ENCODE data around the gene TTC31.
A peak's percentile ranks its signal among the peaks of the same experiment; 100 is the strongest.

TTC31 gene

DNA sequence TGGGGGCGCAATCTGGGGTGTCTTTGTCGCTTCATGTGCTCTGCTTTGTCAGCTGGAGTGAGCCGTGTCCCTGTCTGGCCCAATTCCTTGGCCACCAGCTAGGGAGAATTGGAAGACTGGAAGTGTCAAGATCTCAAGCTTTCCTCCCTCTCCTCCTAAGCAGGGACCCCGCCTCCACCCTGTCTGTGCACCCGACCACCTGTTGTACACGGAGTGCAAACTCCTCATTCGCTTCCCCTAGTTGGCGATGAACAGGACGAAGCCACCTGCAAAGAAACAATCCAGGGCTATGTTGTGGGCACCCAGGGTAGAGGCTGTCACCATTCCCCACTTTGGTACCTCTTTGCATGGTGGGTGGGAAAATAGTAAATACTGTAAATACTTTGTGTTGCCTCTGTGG lies 44.9 kb downstream of the TTC31 start:
- DNase-seq, result no peak

DNA sequence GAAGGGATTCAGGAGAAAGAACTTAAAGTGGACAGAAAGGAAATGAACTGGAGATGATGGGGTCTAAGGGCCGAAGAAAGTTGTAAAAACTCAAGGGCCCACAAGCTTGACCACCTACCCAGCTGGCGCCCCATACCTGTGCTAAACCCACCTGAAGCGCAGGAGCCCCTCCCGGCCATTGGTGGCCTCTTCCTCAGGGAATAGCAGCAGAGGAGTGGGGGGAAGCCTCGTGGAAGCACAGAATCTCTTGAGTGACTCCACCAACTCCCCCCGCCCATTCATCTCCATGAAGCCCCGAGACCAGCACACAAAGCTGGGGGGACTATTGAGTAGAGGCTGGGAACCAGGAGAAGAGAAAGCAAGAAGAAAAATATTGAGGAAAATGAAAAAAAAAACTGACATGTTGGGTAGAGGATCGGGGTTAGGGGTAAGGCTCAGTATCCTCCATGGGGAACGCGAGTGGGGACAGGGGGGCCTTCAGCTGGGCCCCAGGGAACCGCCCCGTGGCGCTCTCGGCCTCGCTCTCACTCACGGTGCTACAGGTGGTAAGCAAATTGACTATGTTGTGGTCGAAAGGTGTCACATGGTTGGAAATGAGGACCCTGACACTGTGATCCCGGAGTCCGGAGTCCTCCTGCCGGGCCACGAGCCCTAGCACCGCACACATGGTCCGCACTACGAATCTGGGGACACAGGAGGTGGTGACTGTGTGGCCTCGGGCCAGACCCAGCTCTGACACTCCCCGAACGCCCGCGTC lies 45.9 kb downstream of the TTC31 start:
- no peak for DNase-seq

DNA sequence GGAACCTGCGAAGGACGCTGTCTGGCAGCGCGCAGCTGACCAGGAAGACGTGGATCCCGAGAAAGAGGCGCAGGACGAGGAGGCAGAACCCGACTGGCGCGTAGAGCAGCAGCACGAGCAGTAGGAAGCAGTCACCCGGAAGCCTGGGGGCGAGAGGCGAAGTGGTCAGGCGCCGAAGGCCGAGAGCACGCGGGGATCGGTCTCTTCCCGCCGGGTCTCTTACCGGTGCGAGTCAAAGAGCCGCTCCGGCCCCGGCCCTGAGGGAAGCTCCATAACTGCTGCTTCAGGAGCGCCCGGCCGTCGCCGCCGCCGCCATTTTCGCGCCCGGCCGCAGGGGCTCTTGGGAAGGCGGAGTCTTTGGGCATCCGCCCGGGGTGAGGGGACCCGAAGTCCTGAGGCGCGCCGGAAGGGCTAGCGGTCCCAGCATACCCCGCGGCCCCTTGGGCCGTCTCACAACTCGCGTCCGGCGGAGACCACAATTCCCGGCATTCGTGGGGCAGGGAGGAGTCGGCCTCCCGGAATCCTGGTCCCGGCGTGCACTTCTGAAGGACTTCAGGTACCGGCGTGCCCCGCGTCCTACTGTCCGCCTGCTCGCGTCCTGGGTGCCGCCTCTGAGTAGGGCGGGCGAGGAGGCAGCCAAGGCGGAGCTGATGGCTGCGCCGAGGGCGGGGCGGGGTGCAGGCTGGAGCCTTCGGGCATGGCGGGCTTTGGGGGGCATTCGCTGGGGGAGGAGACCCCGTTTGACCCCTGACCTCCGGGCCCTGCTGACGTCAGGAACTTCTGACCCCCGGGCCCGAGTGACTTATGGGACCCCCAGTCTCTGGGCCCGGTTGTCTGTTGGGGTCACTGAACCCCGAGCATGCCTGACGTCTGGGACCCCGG lies 46.7 kb downstream of the TTC31 start, which contains the start of the genes AUP1 and HTRA2:
Gene AUP1 (minus strand): TSS at position 350 of the 882 bp plus-strand sequence. CDS start 77 bp downstream, at position 273.
Gene HTRA2 (plus strand): TSS at position 577 of the 882 bp plus-strand sequence. CDS start 74 bp downstream, at position 651.
- DNase-seq, result peak; percentile 97

DNA sequence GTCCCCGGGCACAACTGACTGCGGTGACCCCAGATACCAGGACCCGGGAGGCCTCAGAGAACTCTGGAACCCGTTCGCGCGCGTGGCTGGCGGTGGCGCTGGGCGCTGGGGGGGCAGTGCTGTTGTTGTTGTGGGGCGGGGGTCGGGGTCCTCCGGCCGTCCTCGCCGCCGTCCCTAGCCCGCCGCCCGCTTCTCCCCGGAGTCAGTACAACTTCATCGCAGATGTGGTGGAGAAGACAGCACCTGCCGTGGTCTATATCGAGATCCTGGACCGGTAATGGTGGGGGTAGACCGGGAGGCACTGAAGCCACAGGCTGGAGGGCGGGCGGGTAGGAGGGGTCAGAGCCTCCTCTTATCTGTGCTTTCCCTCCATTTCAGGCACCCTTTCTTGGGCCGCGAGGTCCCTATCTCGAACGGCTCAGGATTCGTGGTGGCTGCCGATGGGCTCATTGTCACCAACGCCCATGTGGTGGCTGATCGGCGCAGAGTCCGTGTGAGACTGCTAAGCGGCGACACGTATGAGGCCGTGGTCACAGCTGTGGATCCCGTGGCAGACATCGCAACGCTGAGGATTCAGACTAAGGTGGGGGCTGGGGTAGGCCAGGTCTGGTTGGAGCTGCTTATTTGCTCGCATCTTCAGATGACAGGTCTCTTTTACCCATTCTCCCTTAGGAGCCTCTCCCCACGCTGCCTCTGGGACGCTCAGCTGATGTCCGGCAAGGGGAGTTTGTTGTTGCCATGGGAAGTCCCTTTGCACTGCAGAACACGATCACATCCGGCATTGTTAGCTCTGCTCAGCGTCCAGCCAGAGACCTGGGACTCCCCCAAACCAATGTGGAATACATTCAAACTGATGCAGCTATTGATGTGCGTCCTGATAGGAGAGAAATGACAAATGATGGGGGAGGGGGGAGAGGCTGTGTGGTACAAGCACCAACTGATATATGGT lies 47.6 kb downstream of the TTC31 start:
- DNase-seq, result no peak

DNA sequence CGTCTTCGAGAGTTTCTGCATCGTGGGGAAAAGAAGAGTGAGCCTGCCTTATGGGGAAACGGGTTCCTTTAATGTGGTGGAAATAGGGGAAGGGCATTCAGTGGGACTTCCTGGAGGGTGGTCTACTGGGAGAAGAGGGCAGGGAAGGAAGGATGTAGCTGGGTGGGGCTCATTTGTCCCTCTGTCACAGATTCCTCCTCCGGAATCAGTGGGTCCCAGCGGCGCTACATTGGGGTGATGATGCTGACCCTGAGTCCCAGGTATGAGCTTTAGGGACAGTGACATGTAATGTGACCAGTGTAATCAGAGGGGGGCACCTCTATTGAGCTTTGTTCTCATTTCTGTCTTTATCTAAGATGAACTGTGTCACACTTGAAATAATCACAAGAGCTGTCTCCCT lies 48.8 kb downstream of the TTC31 start:
- no peak for DNase-seq

DNA sequence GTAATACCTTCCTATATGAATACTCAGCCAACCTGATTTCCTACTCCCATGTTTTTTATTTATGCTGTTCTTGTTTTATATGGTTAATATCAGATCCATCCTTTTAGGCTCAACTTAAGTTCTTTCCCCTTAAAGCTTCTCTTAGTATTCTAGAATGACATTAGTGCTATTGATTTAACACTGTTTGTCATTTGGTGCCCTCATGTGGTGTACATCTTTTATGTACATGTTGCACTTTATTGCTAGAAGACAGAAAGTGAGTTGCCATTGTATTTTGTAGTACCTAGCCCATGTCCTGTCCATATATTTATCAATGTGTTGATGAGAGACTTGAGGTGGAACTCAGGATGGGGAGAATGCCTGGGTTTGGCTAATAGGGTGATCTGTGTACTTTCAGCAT lies 49.3 kb downstream of the TTC31 start:
- no peak for DNase-seq

DNA sequence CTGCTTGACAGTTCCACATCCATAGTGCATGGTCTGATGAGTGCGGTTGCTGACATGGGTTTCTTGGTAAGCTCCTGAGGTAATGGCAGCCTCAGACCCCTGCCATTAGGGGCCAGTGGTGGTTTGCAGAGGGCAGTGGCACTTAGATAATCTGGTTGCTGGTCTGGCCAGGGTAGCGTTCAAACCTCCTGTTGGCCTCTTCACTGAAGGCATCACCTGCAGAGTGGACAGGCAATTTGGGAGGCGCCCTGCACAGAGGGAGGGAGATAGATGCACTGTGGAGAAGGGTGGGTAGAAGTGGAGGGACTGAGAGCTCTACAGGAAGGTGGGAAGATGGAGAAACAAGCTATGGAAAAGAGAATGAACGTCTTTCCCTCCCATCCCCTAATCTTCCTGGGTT lies 50.6 kb downstream of the TTC31 start:
- no peak for DNase-seq

DNA sequence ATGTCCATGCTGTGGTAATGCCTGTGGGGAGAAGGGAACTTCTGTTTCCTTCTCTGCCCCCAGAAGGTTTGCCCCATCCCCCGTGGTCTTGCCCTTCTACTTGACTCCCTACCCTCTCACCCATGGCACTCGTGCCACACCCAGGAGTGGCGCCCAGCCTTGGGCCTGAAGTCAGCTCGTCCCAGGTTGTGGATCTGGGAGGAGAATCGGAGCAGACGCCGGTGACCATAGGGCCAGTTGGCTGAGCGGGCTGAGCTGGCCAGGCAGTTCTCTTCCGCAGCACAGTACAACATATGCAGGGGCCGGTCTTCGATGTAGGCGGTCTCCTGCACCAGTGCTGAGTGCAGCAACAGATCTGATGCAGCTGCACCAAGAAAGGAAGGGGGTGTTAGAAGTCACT lies 51.5 kb downstream of the TTC31 start:
- DNase-seq, result no peak

DNA sequence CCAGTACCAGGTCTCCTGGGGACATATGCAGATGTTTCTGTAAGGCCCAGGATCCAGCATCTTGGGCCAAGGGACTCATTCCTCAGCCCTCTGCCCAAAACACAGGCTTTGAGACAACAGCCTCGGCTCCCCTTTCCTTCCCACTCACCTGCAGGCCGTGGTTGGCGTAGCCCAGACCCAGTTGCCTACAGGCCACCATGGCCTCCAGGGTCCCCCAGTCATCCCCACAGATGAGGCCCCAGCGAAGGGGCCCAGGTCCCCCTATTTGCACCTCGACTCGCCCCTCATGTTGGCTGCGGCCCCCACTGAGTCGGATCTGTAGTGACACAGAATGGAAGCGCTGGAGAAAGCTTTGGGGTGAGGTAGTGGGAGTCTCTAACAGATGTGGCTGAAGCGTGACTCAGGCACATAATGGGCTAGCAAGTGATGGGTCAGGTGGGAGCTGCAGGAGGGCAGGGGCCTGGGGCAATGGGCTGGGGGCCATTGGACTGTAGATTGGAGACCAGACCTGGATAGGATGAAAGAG lies 52.6 kb downstream of the TTC31 start:
- DNase-seq, result no peak

DNA sequence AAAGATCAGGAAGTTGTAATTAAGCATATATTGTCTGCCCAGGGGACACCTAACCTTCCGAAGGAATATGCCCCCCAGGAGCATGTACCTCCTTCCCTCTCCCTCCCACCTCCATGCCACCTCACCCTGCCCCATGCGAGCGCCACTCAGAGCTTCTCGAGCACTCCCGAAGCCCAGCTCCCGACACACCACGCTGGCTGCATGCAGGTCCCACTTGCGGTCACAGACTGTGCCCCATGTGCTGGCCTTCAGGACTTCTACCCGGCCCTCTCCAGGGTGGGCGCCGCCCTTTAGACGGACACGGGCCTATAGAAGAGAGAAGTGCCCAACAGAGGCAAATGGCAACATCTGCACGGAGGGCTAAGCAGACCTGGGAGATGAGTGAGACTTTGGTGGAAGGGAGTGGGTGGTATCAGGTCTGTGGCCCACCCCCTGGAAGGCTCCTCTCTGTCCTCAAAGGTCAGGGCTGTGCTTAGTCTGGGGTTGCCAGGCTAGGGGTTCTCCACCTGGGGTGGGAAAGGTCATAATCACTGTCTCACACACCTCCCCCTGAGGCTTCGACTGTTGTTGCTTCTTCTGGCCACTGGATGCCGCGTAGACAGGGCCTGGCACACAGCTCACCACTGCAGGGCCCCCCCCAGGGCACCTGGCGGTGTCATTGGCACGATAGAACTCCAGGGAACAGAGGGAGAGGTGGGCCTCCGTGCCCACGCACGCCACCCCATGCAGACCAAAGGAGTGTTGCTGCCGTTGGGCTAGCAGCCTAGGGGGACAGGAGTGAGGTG lies 53.5 kb downstream of the TTC31 start:
- no peak for DNase-seq

DNA sequence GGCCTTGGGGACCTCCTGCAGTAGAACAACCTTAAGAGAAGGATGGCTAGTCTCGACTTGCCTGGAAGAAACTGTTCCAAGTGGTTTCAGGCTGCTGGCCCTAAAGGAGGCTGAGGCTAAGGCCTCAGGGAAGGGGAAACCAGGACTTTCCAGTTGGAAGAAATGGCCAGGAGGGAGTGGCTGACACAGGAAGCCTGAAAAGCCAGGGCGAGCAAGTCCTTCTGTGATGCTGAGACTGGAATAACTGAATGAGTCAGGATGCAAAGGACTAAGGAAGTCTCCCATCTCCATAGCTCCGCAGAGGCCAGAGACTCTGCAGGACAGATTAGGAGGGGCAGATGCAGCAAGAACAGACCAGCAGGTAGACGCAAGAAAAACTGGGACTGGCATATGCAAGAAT lies 54.3 kb downstream of the TTC31 start:
- DNase-seq, result no peak

DNA sequence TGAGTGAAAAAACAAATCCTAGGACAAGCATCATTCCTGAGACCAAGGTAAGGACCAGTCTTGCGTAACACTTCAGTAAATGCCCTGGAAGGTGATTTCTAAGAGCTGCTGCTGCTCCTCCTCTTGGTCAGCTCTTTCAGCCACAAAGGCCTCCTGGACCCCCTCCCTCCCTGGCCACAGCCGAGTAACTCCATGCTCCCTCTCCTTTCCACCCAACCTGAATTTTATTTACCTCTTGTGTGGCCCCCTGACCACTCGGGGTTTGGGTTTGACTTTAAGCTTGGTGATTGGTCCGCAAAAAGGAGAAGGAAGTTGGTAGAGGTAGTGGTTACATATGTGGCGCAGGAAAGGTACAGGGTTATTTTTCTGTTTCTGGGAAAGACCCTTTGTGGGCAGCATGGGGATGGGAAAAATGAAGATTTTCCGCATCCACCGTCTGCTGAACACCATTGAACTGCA lies 56.0 kb downstream of the TTC31 start:
- no peak for DNase-seq

DNA sequence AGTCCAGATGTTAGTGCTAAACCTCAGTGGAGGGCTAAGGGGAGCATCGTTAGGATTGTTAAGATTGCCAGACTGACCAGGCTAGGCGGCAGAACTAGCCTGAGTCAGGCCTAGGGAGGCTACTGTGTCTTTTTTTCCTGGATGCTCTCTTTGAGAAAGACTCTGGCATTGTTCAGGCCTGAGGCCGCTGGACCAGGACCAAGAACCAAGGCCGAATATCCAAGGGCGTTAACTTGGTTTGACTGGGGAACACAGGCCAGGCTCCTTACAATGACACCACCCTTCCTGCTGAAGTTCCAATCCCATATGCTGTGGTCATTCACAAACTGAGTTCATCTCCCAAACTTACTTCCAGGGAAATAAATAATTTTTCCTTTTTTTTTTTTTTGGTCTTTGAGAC lies 57.4 kb downstream of the TTC31 start:
- no peak for DNase-seq

DNA sequence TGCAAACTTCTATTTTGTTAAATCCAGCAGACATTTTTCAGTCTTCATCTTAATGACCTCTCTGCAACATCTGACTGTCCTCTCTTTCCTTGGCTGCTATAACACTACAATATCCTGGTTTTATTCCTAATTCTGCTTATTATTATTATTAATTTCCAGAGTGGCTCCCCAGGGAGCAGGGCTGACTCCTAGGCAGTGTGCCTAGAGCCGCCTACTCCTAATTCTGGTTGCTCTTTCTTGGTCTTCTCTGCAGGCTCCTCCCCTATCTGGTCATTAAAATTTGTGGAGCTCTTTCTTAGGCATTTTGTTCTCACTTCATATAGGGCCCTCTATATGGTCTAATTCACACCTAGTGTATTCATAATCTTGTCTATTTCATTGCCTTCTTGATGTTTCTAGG lies 60.1 kb downstream of the TTC31 start:
- no peak for DNase-seq

All from NCI-H1105 (cell line).